K562 (cell line): Measurements from ENCODE around the gene HRAS.

ENCODE experiments used
- BCOR ChIP-seq: fragments of 450-650 bp; IDR thresholded peaks from 2 replicates; pipeline ENCODE4 v1.6.1; 2016
- CREB1 ChIP-seq, 2 experiments: sonication (generic) in 1 of 2; formaldehyde crosslinking in 1 of 2; IDR thresholded peaks; 2 replicates each; pipeline versions ENCODE4 v1.6.1 to v1.8.0; 2012 to 2022; ENCODE audit warnings: inconsistent platforms in 1 of 2, mild to moderate bottlenecking in 1 of 2, missing genetic modification reagents in 1 of 2, moderate library complexity in 1 of 2
- DIDO1 ChIP-seq: fragments of 450-650 bp; IDR thresholded peaks from 2 replicates; pipeline ENCODE4 v1.6.1; 2016; ENCODE audit warnings: low read depth, missing biosample characterization, missing genetic modification characterization
- HDAC8 ChIP-seq: fragments of 450-650 bp; IDR thresholded peaks from 2 replicates; pipeline ENCODE4 v1.6.1; 2016; ENCODE audit warnings: mild to moderate bottlenecking, missing genetic modification characterization, moderate library complexity, missing compliant biosample characterization
- POLR2AphosphoS5 ChIP-seq: IDR thresholded peaks from 2 replicates; pipeline ENCODE4 v1.6.1; 2011; ENCODE audit warnings: mild to moderate bottlenecking, low read depth, low read length, moderate library complexity; ENCODE audit not compliant: control insufficient read depth, insufficient read depth
- SP2 ChIP-seq: IDR thresholded peaks from 2 replicates; pipeline ENCODE4 v1.6.1; 2011; ENCODE audit warnings: mild to moderate bottlenecking, low read depth, low read length, moderate library complexity; ENCODE audit not compliant: poor library complexity, severe bottlenecking; ENCODE audit errors: extremely low read depth
- TAF1 ChIP-seq: IDR thresholded peaks from 2 replicates; pipeline ENCODE4 v1.6.1; 2011; ENCODE audit warnings: mild to moderate bottlenecking, low read length, moderate library complexity; ENCODE audit not compliant: insufficient read depth, control insufficient read depth, severe bottlenecking; ENCODE audit errors: extremely low read depth
- YY1 ChIP-seq, 3 experiments: IDR thresholded peaks; 2 replicates each; pipeline ENCODE4 v1.6.1; 2011; ENCODE audit warnings: low read length in 2 of 3, mild to moderate bottlenecking in 2 of 3, moderate library complexity in 2 of 3, borderline replicate concordance in 1 of 3, control low read depth in 1 of 3, low read depth in 1 of 3; ENCODE audit not compliant: insufficient read depth in 3 of 3, insufficient replicate concordance in 2 of 3, control insufficient read depth in 1 of 3, insufficient read length in 1 of 3; ENCODE audit errors: extremely low read depth in 1 of 3
- ZNF165 ChIP-seq: fragments of 250-450 bp; sonication (Bioruptor Pico); IDR thresholded peaks from 2 replicates; pipeline ENCODE4 v1.4.0; 2020; ENCODE audit warnings: borderline replicate concordance
- ZNF239 ChIP-seq: fragments of 250-450 bp; sonication (Bioruptor Pico); IDR thresholded peaks from 2 replicates; pipeline ENCODE4 v1.4.0; 2020; ENCODE audit warnings: mild to moderate bottlenecking
- TF ChIP-seq, protein P1 (sequence below): sonication (generic); formaldehyde crosslinking; IDR thresholded peaks from 2 replicates; pipeline ENCODE4 v1.5.0; 2020; ENCODE audit warnings: missing genetic modification reagents
- TF ChIP-seq, protein P2 (sequence below): fragments of 450-650 bp; formaldehyde crosslinking; IDR thresholded peaks from 2 replicates; pipeline ENCODE4 v1.4.0; 2022; ENCODE audit warnings: missing genetic modification characterization
- TF ChIP-seq, protein P3 (sequence below): sonication (generic); formaldehyde crosslinking; IDR thresholded peaks from 2 replicates; pipeline ENCODE4 v1.8.0; 2022; ENCODE audit warnings: mild to moderate bottlenecking, missing genetic modification reagents

DNA sequence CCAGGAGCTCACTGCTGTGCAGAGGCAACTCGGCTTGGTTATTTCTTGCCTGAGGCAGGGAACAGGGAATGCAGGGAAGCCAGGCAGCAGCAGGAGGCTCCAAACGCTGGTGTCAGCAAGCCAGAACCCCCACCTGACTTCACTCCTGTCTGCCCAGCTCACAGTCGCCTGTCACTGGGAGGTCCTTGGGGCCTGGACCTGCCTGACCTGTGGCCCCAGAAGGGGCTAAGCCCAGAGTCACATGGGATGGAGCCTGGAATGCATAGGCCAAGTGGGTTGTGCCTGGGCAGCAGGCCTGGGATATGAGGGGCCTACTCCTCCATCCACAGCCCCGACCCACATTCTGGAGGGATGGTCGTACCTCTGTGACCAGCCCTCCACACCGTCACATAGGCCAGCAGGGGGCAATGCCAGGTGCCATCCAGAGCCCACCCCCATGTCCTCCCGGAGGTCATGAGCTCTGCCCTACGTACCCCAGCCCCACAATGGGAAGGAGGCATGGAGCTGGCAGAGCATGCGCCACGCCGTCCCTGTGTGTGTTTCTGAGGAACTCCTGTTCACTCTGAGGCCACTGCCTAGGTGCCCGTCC lies 30.6 kb upstream of the HRAS start:
- no peak for TF ChIP-seq YY1 (IDR thresholded peaks at IDR 0.05; ENCODE audit: borderline replicate concordance in 1 of 3, control insufficient read depth in 1 of 3, extremely low read depth in 1 of 3, insufficient read depth in 3 of 3, insufficient read length in 1 of 3, insufficient replicate concordance in 2 of 3, low read depth in 1 of 3, low read length in 2 of 3)
- no peak for TF ChIP-seq DIDO1 (tag)
- no peak for TF ChIP-seq TAF1
- TF ChIP-seq, protein P1, sequence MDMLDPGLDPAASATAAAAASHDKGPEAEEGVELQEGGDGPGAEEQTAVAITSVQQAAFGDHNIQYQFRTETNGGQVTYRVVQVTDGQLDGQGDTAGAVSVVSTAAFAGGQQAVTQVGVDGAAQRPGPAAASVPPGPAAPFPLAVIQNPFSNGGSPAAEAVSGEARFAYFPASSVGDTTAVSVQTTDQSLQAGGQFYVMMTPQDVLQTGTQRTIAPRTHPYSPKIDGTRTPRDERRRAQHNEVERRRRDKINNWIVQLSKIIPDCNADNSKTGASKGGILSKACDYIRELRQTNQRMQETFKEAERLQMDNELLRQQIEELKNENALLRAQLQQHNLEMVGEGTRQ (CRISPR knock-in tag) = no peak
- TF ChIP-seq ZNF239 (CRISPR knock-in tag) = no peak
- TF ChIP-seq CREB1 (IDR thresholded peaks at IDR 0.05) = no peak
- TF ChIP-seq CREB1 (CRISPR knock-in tag; IDR thresholded peaks at IDR 0.05) = no peak
- no peak for TF ChIP-seq BCOR
- TF ChIP-seq HDAC8 = no peak
- TF ChIP-seq ZNF165 (CRISPR knock-in tag) = no peak
- no peak for TF ChIP-seq POLR2AphosphoS5
- TF ChIP-seq, protein P2, sequence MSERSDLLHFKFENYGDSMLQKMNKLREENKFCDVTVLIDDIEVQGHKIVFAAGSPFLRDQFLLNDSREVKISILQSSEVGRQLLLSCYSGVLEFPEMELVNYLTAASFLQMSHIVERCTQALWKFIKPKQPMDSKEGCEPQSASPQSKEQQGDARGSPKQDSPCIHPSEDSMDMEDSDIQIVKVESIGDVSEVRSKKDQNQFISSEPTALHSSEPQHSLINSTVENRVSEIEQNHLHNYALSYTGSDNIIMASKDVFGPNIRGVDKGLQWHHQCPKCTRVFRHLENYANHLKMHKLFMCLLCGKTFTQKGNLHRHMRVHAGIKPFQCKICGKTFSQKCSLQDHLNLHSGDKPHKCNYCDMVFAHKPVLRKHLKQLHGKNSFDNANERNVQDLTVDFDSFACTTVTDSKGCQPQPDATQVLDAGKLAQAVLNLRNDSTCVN (CRISPR knock-in tag) = no peak
- no peak for TF ChIP-seq SP2
- TF ChIP-seq, protein P3, sequence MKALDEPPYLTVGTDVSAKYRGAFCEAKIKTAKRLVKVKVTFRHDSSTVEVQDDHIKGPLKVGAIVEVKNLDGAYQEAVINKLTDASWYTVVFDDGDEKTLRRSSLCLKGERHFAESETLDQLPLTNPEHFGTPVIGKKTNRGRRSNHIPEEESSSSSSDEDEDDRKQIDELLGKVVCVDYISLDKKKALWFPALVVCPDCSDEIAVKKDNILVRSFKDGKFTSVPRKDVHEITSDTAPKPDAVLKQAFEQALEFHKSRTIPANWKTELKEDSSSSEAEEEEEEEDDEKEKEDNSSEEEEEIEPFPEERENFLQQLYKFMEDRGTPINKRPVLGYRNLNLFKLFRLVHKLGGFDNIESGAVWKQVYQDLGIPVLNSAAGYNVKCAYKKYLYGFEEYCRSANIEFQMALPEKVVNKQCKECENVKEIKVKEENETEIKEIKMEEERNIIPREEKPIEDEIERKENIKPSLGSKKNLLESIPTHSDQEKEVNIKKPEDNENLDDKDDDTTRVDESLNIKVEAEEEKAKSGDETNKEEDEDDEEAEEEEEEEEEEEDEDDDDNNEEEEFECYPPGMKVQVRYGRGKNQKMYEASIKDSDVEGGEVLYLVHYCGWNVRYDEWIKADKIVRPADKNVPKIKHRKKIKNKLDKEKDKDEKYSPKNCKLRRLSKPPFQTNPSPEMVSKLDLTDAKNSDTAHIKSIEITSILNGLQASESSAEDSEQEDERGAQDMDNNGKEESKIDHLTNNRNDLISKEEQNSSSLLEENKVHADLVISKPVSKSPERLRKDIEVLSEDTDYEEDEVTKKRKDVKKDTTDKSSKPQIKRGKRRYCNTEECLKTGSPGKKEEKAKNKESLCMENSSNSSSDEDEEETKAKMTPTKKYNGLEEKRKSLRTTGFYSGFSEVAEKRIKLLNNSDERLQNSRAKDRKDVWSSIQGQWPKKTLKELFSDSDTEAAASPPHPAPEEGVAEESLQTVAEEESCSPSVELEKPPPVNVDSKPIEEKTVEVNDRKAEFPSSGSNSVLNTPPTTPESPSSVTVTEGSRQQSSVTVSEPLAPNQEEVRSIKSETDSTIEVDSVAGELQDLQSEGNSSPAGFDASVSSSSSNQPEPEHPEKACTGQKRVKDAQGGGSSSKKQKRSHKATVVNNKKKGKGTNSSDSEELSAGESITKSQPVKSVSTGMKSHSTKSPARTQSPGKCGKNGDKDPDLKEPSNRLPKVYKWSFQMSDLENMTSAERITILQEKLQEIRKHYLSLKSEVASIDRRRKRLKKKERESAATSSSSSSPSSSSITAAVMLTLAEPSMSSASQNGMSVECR (CRISPR knock-in tag) = no peak
